ENCODE data around the gene AK5.
"Not testable (repeated sequence)": the region's sequence is repeated elsewhere in the genome, so short reads cannot be mapped to it uniquely, and the experiment has no call there.

Gene AK5

GRCh38 chr1:77514921-77515776 is 233.3 kb downstream of the AK5 start:
- no peak overlapping the region for H3K27ac ChIP-seq (ENCODE audit: insufficient read depth in 1 of 2, low read depth in 1 of 2, low read length in 2 of 2, poor library complexity in 1 of 2, severe bottlenecking in 2 of 2)
- CTCF ChIA-PET, result interaction anchor here (0.7 to 3.1 kb wide), 3 partner anchors 14 to 48 kb away, joined by 3 to 13 read pairs (median 3); no protein-coding TSS in a partner anchor
- POLR2A ChIA-PET, result no interaction called here
- peaks cover 0 to 8% (median 0%) of the 10 kb centered on the region in 5 experiments for H3K9me3 ChIP-seq (ENCODE audit: control extremely low read depth in 1 of 5, control insufficient read depth in 4 of 5, insufficient read depth in 2 of 5, low read depth in 1 of 5, low read length in 4 of 5)
- peaks cover 0 to 18% (median 12%) of the 10 kb centered on the region in 4 experiments for H3K4me1 ChIP-seq (ENCODE audit: control extremely low read depth in 1 of 4, control insufficient read depth in 4 of 4, insufficient read depth in 4 of 4, low read length in 3 of 4)
- WGBS (ENCODE audit: insufficient coverage), result 40% methylated on average over 7 of the region's 10 CpGs
- no peaks in the 10 kb centered on the region for H3K27me3 ChIP-seq (replicated peaks in 2 of 5; ENCODE audit: control insufficient read depth in 4 of 5, insufficient read depth in 5 of 5, low read length in 4 of 5)
- DNase-seq, result peak; percentile 14 to 50 (median 49)
- peak overlapping the region in 2 of 7 experiments; percentile 37 to 43 for H3K4me3 ChIP-seq (ENCODE audit: control insufficient read depth in 1 of 7, extremely low read depth in 1 of 7, insufficient read depth in 4 of 7, low read depth in 2 of 7, low read length in 6 of 7)
- H3K36me3 ChIP-seq (ENCODE audit: control insufficient read depth in 4 of 4, insufficient read depth in 4 of 4, low read length in 3 of 4), result peaks cover 0 to 3% (median 0%) of the 10 kb centered on the region in 4 experiments

- POLR2A ChIA-PET, result no interaction called here
These were observed 234.3 kb downstream of the AK5 start for GRCh38 chr1:77516106-77516505.

GRCh38 chr1:77524038-77524437 is 242.2 kb downstream of the AK5 start:
- Histone ChIP-seq H3K27ac (ENCODE audit: insufficient read depth in 1 of 2, low read depth in 1 of 2, low read length in 2 of 2, poor library complexity in 1 of 2, severe bottlenecking in 2 of 2) (no peak overlapping the region), H3K9me3 (ENCODE audit: control extremely low read depth in 1 of 5, control insufficient read depth in 4 of 5, insufficient read depth in 2 of 5, low read depth in 1 of 5, low read length in 4 of 5) (peaks cover 0 to 2% (median 0%) of the 10 kb centered on the region in 5 experiments), H3K4me3 (ENCODE audit: control insufficient read depth in 1 of 7, extremely low read depth in 1 of 7, insufficient read depth in 4 of 7, low read depth in 2 of 7, low read length in 6 of 7) (no peak overlapping the region), H3K27me3 (replicated peaks in 2 of 5; ENCODE audit: control insufficient read depth in 4 of 5, insufficient read depth in 5 of 5, low read length in 4 of 5) (no peaks in the 10 kb centered on the region), H3K36me3 (ENCODE audit: control insufficient read depth in 4 of 4, insufficient read depth in 4 of 4, low read length in 3 of 4) (no peaks in the 10 kb centered on the region), H3K4me1 (ENCODE audit: control extremely low read depth in 1 of 4, control insufficient read depth in 4 of 4, insufficient read depth in 4 of 4, low read length in 3 of 4) (no peaks in the 10 kb centered on the region)
- DNase-seq, result no peak
- ChIA-PET POLR2A (no interaction called here), CTCF (interaction anchor here (1.3 kb wide), 1 partner anchor 10 kb away, joined by 7 read pairs; no protein-coding TSS in a partner anchor)
- WGBS (ENCODE audit: insufficient coverage), result no CpG with 5 or more reads among the region's 3 CpGs

More at GRCh38 chr1:77516106-77516505, 234.3 kb downstream of the AK5 start:
- peak in 1 of 3 donors; percentile 11 for DNase-seq
- 96% methylated on average over 2 of the region's 2 CpGs for WGBS (ENCODE audit: insufficient coverage)
- Histone ChIP-seq H3K4me1 (ENCODE audit: control extremely low read depth in 1 of 4, control insufficient read depth in 4 of 4, insufficient read depth in 4 of 4, low read length in 3 of 4) (peaks cover 0 to 18% (median 12%) of the 10 kb centered on the region in 4 experiments), H3K27me3 (replicated peaks in 2 of 5; ENCODE audit: control insufficient read depth in 4 of 5, insufficient read depth in 5 of 5, low read length in 4 of 5) (no peaks in the 10 kb centered on the region), H3K9me3 (ENCODE audit: control extremely low read depth in 1 of 5, control insufficient read depth in 4 of 5, insufficient read depth in 2 of 5, low read depth in 1 of 5, low read length in 4 of 5) (peaks cover 0 to 8% (median 0%) of the 10 kb centered on the region in 5 experiments), H3K4me3 (ENCODE audit: control insufficient read depth in 1 of 7, extremely low read depth in 1 of 7, insufficient read depth in 4 of 7, low read depth in 2 of 7, low read length in 6 of 7) (no peak overlapping the region), H3K36me3 (ENCODE audit: control insufficient read depth in 4 of 4, insufficient read depth in 4 of 4, low read length in 3 of 4) (peaks cover 0 to 3% (median 0%) of the 10 kb centered on the region in 4 experiments), H3K27ac (ENCODE audit: insufficient read depth in 1 of 2, low read depth in 1 of 2, low read length in 2 of 2, poor library complexity in 1 of 2, severe bottlenecking in 2 of 2) (no peak overlapping the region)
- CTCF ChIA-PET, result interaction anchor here (1.5 to 3.1 kb wide), 2 partner anchors 13 to 17 kb away, joined by 3 to 13 read pairs; no protein-coding TSS in a partner anchor

GRCh38 chr1:77531149-77531548 is 249.3 kb downstream of the AK5 start:
- H3K4me1 ChIP-seq (ENCODE audit: control extremely low read depth in 1 of 4, control insufficient read depth in 4 of 4, insufficient read depth in 4 of 4, low read length in 3 of 4); H3K27me3 ChIP-seq (replicated peaks in 2 of 5; ENCODE audit: control insufficient read depth in 4 of 5, insufficient read depth in 5 of 5, low read length in 4 of 5); H3K27ac ChIP-seq (ENCODE audit: insufficient read depth in 1 of 2, low read depth in 1 of 2, low read length in 2 of 2, poor library complexity in 1 of 2, severe bottlenecking in 2 of 2); POLR2A ChIA-PET; H3K4me3 ChIP-seq (ENCODE audit: control insufficient read depth in 1 of 7, extremely low read depth in 1 of 7, insufficient read depth in 4 of 7, low read depth in 2 of 7, low read length in 6 of 7); H3K36me3 ChIP-seq (ENCODE audit: control insufficient read depth in 4 of 4, insufficient read depth in 4 of 4, low read length in 3 of 4); H3K9me3 ChIP-seq (ENCODE audit: control extremely low read depth in 1 of 5, control insufficient read depth in 4 of 5, insufficient read depth in 2 of 5, low read depth in 1 of 5, low read length in 4 of 5); DNase-seq: not testable (repeated sequence)
- CTCF ChIA-PET, result interaction anchor here (0.6 to 5.2 kb wide), 5 partner anchors 21 to 381 kb away, joined by 3 to 18 read pairs (median 4); no protein-coding TSS in a partner anchor
- WGBS (ENCODE audit: insufficient coverage), result 96% methylated on average over 8 of the region's 8 CpGs

- H3K27me3 ChIP-seq (replicated peaks in 2 of 5; ENCODE audit: control insufficient read depth in 4 of 5, insufficient read depth in 5 of 5, low read length in 4 of 5); DNase-seq; H3K36me3 ChIP-seq (ENCODE audit: control insufficient read depth in 4 of 4, insufficient read depth in 4 of 4, low read length in 3 of 4); H3K9me3 ChIP-seq (ENCODE audit: control extremely low read depth in 1 of 5, control insufficient read depth in 4 of 5, insufficient read depth in 2 of 5, low read depth in 1 of 5, low read length in 4 of 5); H3K27ac ChIP-seq (ENCODE audit: insufficient read depth in 1 of 2, low read depth in 1 of 2, low read length in 2 of 2, poor library complexity in 1 of 2, severe bottlenecking in 2 of 2); POLR2A ChIA-PET; H3K4me1 ChIP-seq (ENCODE audit: control extremely low read depth in 1 of 4, control insufficient read depth in 4 of 4, insufficient read depth in 4 of 4, low read length in 3 of 4); H3K4me3 ChIP-seq (ENCODE audit: control insufficient read depth in 1 of 7, extremely low read depth in 1 of 7, insufficient read depth in 4 of 7, low read depth in 2 of 7, low read length in 6 of 7): not testable (repeated sequence)
- CTCF ChIA-PET, result interaction anchor here (0.6 to 5.2 kb wide), 7 partner anchors 13 to 381 kb away, joined by 3 to 18 read pairs (median 4); no protein-coding TSS in a partner anchor
- WGBS (ENCODE audit: insufficient coverage), result 94% methylated on average over 22 of the region's 49 CpGs
These were observed 249.9 kb downstream of the AK5 start for GRCh38 chr1:77531596-77532280.

GRCh38 chr1:77532641-77533040 is 250.8 kb downstream of the AK5 start:
- Histone ChIP-seq H3K27me3 (replicated peaks in 2 of 5; ENCODE audit: control insufficient read depth in 4 of 5, insufficient read depth in 5 of 5, low read length in 4 of 5) (no peaks in the 10 kb centered on the region), H3K27ac (ENCODE audit: insufficient read depth in 1 of 2, low read depth in 1 of 2, low read length in 2 of 2, poor library complexity in 1 of 2, severe bottlenecking in 2 of 2) (no peak overlapping the region), H3K9me3 (ENCODE audit: control extremely low read depth in 1 of 5, control insufficient read depth in 4 of 5, insufficient read depth in 2 of 5, low read depth in 1 of 5, low read length in 4 of 5) (no peaks in the 10 kb centered on the region), H3K4me3 (ENCODE audit: control insufficient read depth in 1 of 7, extremely low read depth in 1 of 7, insufficient read depth in 4 of 7, low read depth in 2 of 7, low read length in 6 of 7) (no peak overlapping the region), H3K36me3 (ENCODE audit: control insufficient read depth in 4 of 4, insufficient read depth in 4 of 4, low read length in 3 of 4) (no peaks in the 10 kb centered on the region), H3K4me1 (ENCODE audit: control extremely low read depth in 1 of 4, control insufficient read depth in 4 of 4, insufficient read depth in 4 of 4, low read length in 3 of 4) (peaks cover 0 to 8% (median 0%) of the 10 kb centered on the region in 4 experiments)
- 100% methylated on average over 3 of the region's 4 CpGs for WGBS (ENCODE audit: insufficient coverage)
- no peak for DNase-seq
- ChIA-PET POLR2A (no interaction called here), CTCF (interaction anchor here (0.8 to 5.2 kb wide), 11 partner anchors 10 to 388 kb away, joined by 3 to 18 read pairs (median 5); no protein-coding TSS in a partner anchor)

All from common myeloid progenitor, CD34-positive (primary cell).